Activated T-helper 1 cell treated with anti-CD3 and anti-CD28 coated beads, Interleukin-12 subunit alpha, Interleukin-12 subunit beta, Interleukin-2, Interleukin-4 antibody, amounts not matched to agents 30 ng/mL and 10 ng/mL and 1 ng/mL, durations not matched to agents 14 hours and 24 hours and 36 hours (primary cell): ENCODE results near the gene GJA4. TPM values are rescaled to one million over a fixed set of nuclear protein-coding genes. Genes with fewer than 3 reads are reported as not detected.
"Not testable (repeated sequence)": the region's sequence is repeated elsewhere in the genome, so short reads cannot be mapped to it uniquely, and the experiment has no call there.

Experiments
- DNase-seq: peaks from one replicate; pipeline ENCODE4 v3.0.0; 2021; ENCODE audit warnings: low spot score
- H3K27ac Mint-ChIP-seq: one replicate; pipeline ENCODE4 v1.8.0; 2021; ENCODE audit warnings: mild to moderate bottlenecking, mixed read lengths
- H3K27me3 Mint-ChIP-seq: one replicate; pipeline ENCODE4 v1.8.0; 2022; ENCODE audit warnings: mild to moderate bottlenecking, moderate library complexity, mixed read lengths; ENCODE audit not compliant: insufficient read depth
- H3K36me3 Mint-ChIP-seq: one replicate; pipeline ENCODE4 v1.8.0; 2021; ENCODE audit warnings: low read depth, mixed read lengths
- H3K4me1 Mint-ChIP-seq: one replicate; pipeline ENCODE4 v1.8.0; 2021; ENCODE audit warnings: low read depth, mixed read lengths
- H3K4me3 Mint-ChIP-seq: one replicate; pipeline ENCODE4 v1.8.0; 2021; ENCODE audit warnings: mild to moderate bottlenecking, moderate library complexity, mixed read lengths
- H3K9me3 Mint-ChIP-seq: one replicate; pipeline ENCODE4 v1.8.0; 2021; ENCODE audit warnings: mixed read lengths
- intact Hi-C: fragments of 100-400 bp; cut with micrococcal nuclease; formaldehyde crosslinking; loops from one replicate; pipeline ENCODE4 v1.15.1; 2024
- total RNA-seq: library from RNA; stranded (reverse); gene quantifications from 2 replicates; pipeline ENCODE4 v1.2.3, GENCODE V29; 2022

The GJA4 gene
- total RNA-seq, 1 donor from 2014 or later = not detected

GRCh38 chr1:34758751-34759150 is 34.0 kb upstream of the GJA4 start:
- no peak overlapping the region for H3K27ac Mint-ChIP-seq
- intact Hi-C loops = no loop called here
- peaks cover 5% of the 10 kb centered on the region for H3K27me3 Mint-ChIP-seq
- no peaks in the 10 kb centered on the region for H3K4me1 Mint-ChIP-seq
- H3K4me3 Mint-ChIP-seq = no peak overlapping the region
- no peaks in the 10 kb centered on the region for H3K36me3 Mint-ChIP-seq
- no peaks in the 10 kb centered on the region for H3K9me3 Mint-ChIP-seq
- DNase-seq = no peak

- Mint-ChIP-seq H3K4me3 (no peak within 1 kb of the TSS), H3K27ac (no peak within 1 kb of the TSS), H3K36me3 (no peaks in the 10 kb centered on the region), H3K4me1 (no peaks in the 10 kb centered on the region), H3K27me3 (peaks cover 5% of the 10 kb centered on the region), H3K9me3 (no peaks in the 10 kb centered on the region)
- DNase-seq = no peak
- intact Hi-C loops = no loop called here
Observed at GRCh38 chr1:34759503-34760357, 33.1 kb upstream of the GJA4 start, which contains the start of gene GJB4. Gene GJB4 (plus strand): TSS chr1:34759740. CDS start chr1:34761255, 1,515 bp downstream.

GRCh38 chr1:34761176-34761761 is 31.5 kb upstream of the GJA4 start:
- Mint-ChIP-seq H3K27me3 (peaks cover 5% of the 10 kb centered on the region), H3K9me3 (no peaks in the 10 kb centered on the region)

GRCh38 chr1:34761776-34762307 is 31.0 kb upstream of the GJA4 start:
- H3K4me1 Mint-ChIP-seq = no peaks in the 10 kb centered on the region
- peaks cover 5% of the 10 kb centered on the region for H3K27me3 Mint-ChIP-seq
- no peak overlapping the region for H3K4me3 Mint-ChIP-seq
- no peaks in the 10 kb centered on the region for H3K9me3 Mint-ChIP-seq
- no peak for DNase-seq
- intact Hi-C loops = no loop called here
- H3K36me3 Mint-ChIP-seq = no peaks in the 10 kb centered on the region
- H3K27ac Mint-ChIP-seq = no peak overlapping the region

More at GRCh38 chr1:34761176-34761761, 31.5 kb upstream of the GJA4 start:
- Mint-ChIP-seq H3K36me3 (no peaks in the 10 kb centered on the region), H3K4me1 (no peaks in the 10 kb centered on the region), H3K4me3 (no peak overlapping the region), H3K27ac (no peak overlapping the region)
- DNase-seq = no peak
- intact Hi-C loops = no loop called here

- Mint-ChIP-seq H3K36me3 (no peaks in the 10 kb centered on the region), H3K4me3 (no peak overlapping the region), H3K27me3 (peaks cover 5% of the 10 kb centered on the region), H3K9me3 (no peaks in the 10 kb centered on the region), H3K27ac (no peak overlapping the region), H3K4me1 (no peaks in the 10 kb centered on the region)
- no peak for DNase-seq
- intact Hi-C loops = no loop called here
Observed at GRCh38 chr1:34762474-34763141, 30.2 kb upstream of the GJA4 start.

- no peaks in the 10 kb centered on the region for H3K36me3 Mint-ChIP-seq
- H3K9me3 Mint-ChIP-seq = no peaks in the 10 kb centered on the region
- DNase-seq = no peak
- intact Hi-C loops = no loop called here
- H3K27me3 Mint-ChIP-seq = peaks cover 3% of the 10 kb centered on the region
- no peak overlapping the region for H3K4me3 Mint-ChIP-seq
- no peaks in the 10 kb centered on the region for H3K4me1 Mint-ChIP-seq
- no peak overlapping the region for H3K27ac Mint-ChIP-seq
Observed at GRCh38 chr1:34763142-34763781, 29.5 kb upstream of the GJA4 start.

GRCh38 chr1:34768856-34769255 is 23.9 kb upstream of the GJA4 start:
- intact Hi-C loops = no loop called here
- Mint-ChIP-seq H3K4me1 (no peaks in the 10 kb centered on the region), H3K27ac (no peak overlapping the region), H3K9me3 (no peaks in the 10 kb centered on the region), H3K36me3 (no peaks in the 10 kb centered on the region), H3K27me3 (no peaks in the 10 kb centered on the region), H3K4me3 (no peak overlapping the region)
- DNase-seq = no peak

GRCh38 chr1:34770891-34771504 is 21.8 kb upstream of the GJA4 start:
- no peaks in the 10 kb centered on the region for H3K36me3 Mint-ChIP-seq
- no peaks in the 10 kb centered on the region for H3K4me1 Mint-ChIP-seq
- H3K4me3 Mint-ChIP-seq = no peak overlapping the region
- H3K27me3 Mint-ChIP-seq = no peaks in the 10 kb centered on the region
- no peaks in the 10 kb centered on the region for H3K9me3 Mint-ChIP-seq
- no peak overlapping the region for H3K27ac Mint-ChIP-seq
- DNase-seq = no peak
- intact Hi-C loops = no loop called here

GRCh38 chr1:34771573-34772371 is 21.0 kb upstream of the GJA4 start:
- Mint-ChIP-seq H3K36me3 (no peaks in the 10 kb centered on the region), H3K4me3 (no peak overlapping the region), H3K27me3 (no peaks in the 10 kb centered on the region), H3K9me3 (no peaks in the 10 kb centered on the region), H3K4me1 (no peaks in the 10 kb centered on the region), H3K27ac (no peak overlapping the region)
- DNase-seq = no peak
- intact Hi-C loops = no loop called here

GRCh38 chr1:34773114-34773513 is 19.7 kb upstream of the GJA4 start:
- intact Hi-C loops, DNase-seq, H3K27me3 Mint-ChIP-seq, H3K27ac Mint-ChIP-seq, H3K9me3 Mint-ChIP-seq, H3K36me3 Mint-ChIP-seq, H3K4me1 Mint-ChIP-seq, H3K4me3 Mint-ChIP-seq: not testable (repeated sequence)

- peaks cover 20% of the 10 kb centered on the region for H3K27me3 Mint-ChIP-seq
- no peak for DNase-seq
- H3K4me1 Mint-ChIP-seq = no peaks in the 10 kb centered on the region
- no peak overlapping the region for H3K4me3 Mint-ChIP-seq
- no peaks in the 10 kb centered on the region for H3K36me3 Mint-ChIP-seq
- intact Hi-C loops = no loop called here
- H3K9me3 Mint-ChIP-seq = no peaks in the 10 kb centered on the region
- H3K27ac Mint-ChIP-seq = no peak overlapping the region
Observed at GRCh38 chr1:34774957-34775356, 17.8 kb upstream of the GJA4 start.

GRCh38 chr1:34776911-34777310 is 15.9 kb upstream of the GJA4 start:
- Mint-ChIP-seq H3K4me3 (no peak overlapping the region), H3K27me3 (peaks cover 31% of the 10 kb centered on the region), H3K27ac (no peak overlapping the region), H3K36me3 (no peaks in the 10 kb centered on the region), H3K9me3 (no peaks in the 10 kb centered on the region), H3K4me1 (no peaks in the 10 kb centered on the region)
- DNase-seq = no peak
- intact Hi-C loops = no loop called here
